Panc1 (cell line): Measurements from ENCODE around the gene TMEM174. TPM values are rescaled to one million over a fixed set of nuclear protein-coding genes. Genes with fewer than 3 reads are reported as not detected.

Source experiments
- ATAC-seq: fragments of 200-7000 bp; cut with Tn5 transposase; 2 replicates; pipeline ENCODE4 v1.9.1; 2020; ENCODE audit warnings: mild to moderate bottlenecking, moderate library complexity
- BruUV-seq: library from RNA; stranded (reverse); fragments of 400-500 nt; replicated peaks from 2 replicates; lab custom pipeline; 2021; lab: Mats Ljungman, UMichigan
- CTCF ChIA-PET: fragments of 300-600 bp; sonication (Branson Sonifier 250); formaldehyde crosslinking; loops from one replicate; lab custom pipeline; 2022; ENCODE audit warnings: antibody characterized with exemption; lab: Charles Lee
- POLR2A ChIA-PET: fragments of 300-600 bp; sonication (Branson Sonifier 250); formaldehyde crosslinking; loops from one replicate; lab custom pipeline; 2022; ENCODE audit warnings: antibody characterized with exemption; lab: Charles Lee
- DNase-seq: peaks from one replicate; pipeline ENCODE4 v3.0.0-alpha.2; 2010; ENCODE audit warnings: low read depth, low spot score
- H3K27ac ChIP-seq: 2 replicates; pipeline ENCODE4 v1.5.1; 2011; ENCODE audit warnings: mild to moderate bottlenecking, low read length, inconsistent platforms
- H3K27me3 ChIP-seq: fragments of 200-500 bp; sonication (Bioruptor generic); 2 replicates; pipeline ENCODE4 v1.6.0; 2014; ENCODE audit warnings: low read length, inconsistent platforms; ENCODE audit not compliant: control insufficient read depth, insufficient read depth
- H3K36me3 ChIP-seq: fragments of 200-500 bp; sonication (Bioruptor generic); 2 replicates; pipeline ENCODE4 v1.5.1; 2014; ENCODE audit warnings: inconsistent platforms, mild to moderate bottlenecking, low read length, moderate library complexity; ENCODE audit not compliant: control insufficient read depth, insufficient read depth
- H3K4me1 ChIP-seq: 2 replicates; pipeline ENCODE4 v1.5.1; 2011; ENCODE audit warnings: inconsistent platforms, mild to moderate bottlenecking, low read length, moderate library complexity; ENCODE audit not compliant: control insufficient read depth, insufficient read depth
- H3K4me3 ChIP-seq, 2 experiments: 2 replicates each; pipeline ENCODE4 v1.5.1; 2011 to 2012; ENCODE audit warnings: low read depth in 2 of 2, low read length in 2 of 2, mild to moderate bottlenecking in 2 of 2, inconsistent platforms in 1 of 2, moderate library complexity in 1 of 2
- H3K9me3 ChIP-seq: fragments of 200-500 bp; sonication (Bioruptor generic); 2 replicates; pipeline ENCODE4 v1.5.1; 2014; ENCODE audit warnings: low read depth, mild to moderate bottlenecking, inconsistent platforms, low read length, moderate library complexity; ENCODE audit not compliant: control insufficient read depth, insufficient read depth
- CTCF ChIP-seq: fragments of 450-650 bp; IDR thresholded peaks from 2 replicates; pipeline ENCODE4 v1.5.1; 2017; ENCODE audit warnings: mild to moderate bottlenecking
- POLR2AphosphoS5 ChIP-seq: IDR thresholded peaks from 2 replicates; pipeline ENCODE4 v1.6.1; 2012; ENCODE audit warnings: mild to moderate bottlenecking, low read depth, low read length, moderate library complexity
- SIN3A ChIP-seq: IDR thresholded peaks from 2 replicates; pipeline ENCODE4 v1.6.1; 2012; ENCODE audit warnings: low read depth, mild to moderate bottlenecking, low read length, moderate library complexity, borderline replicate concordance; ENCODE audit not compliant: insufficient read depth
- TCF7L2 ChIP-seq: IDR thresholded peaks from 2 replicates; pipeline ENCODE4 v1.6.1; 2011; ENCODE audit warnings: mild to moderate bottlenecking, low read depth, low read length, inconsistent platforms
- in situ Hi-C: cut with HindIII; loops from 2 replicates; pipeline ENCODE4 v1.10.0; 2016; ENCODE audit warnings: low sequenced_read_pairs, low pct_unique_long_range_greater_than_20kb
- intact Hi-C: fragments of 100-400 bp; cut with micrococcal nuclease; formaldehyde crosslinking; loops from one replicate; pipeline ENCODE4 v1.10.0; 2022; ENCODE audit not compliant: unreplicated experiment
- total RNA-seq: library from RNA; stranded (reverse); gene quantifications from one replicate; pipeline ENCODE4 v1.2.1, GENCODE V29; 2021; ENCODE audit not compliant: unreplicated experiment
- TF ChIP-seq, protein P1 (sequence below), 2 experiments: IDR thresholded peaks; 2 replicates each; pipeline ENCODE4 v1.6.1; 2011 to 2012; ENCODE audit warnings: low read depth in 2 of 2, control low read depth in 1 of 2, low read length in 1 of 2, mild to moderate bottlenecking in 1 of 2, moderate library complexity in 1 of 2; ENCODE audit not compliant: insufficient read depth in 1 of 2

The TMEM174 gene
- total RNA-seq, 1 experiment from 2014 or later: not detected

DNA sequence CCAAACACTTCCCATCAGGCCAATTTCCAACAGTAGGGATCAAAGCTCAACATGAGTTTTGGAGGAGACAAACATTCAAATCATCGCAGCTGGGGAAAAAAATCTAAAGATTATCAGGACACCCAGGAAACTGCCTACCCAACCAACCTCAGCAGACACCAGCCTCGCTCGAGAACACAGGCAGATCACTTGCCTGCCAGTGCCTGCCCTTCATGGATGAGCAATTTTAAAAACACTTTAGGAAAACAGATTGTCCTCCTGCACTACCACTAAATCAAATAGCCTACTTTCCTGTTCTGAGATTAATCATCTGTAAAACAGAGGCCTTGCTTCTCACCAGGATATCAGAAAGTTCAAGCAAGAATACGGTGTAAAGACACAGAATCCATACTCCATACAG lies 14.7 kb upstream of the TMEM174 start:
- BruUV-seq: no TSS peak
- POLR2A ChIA-PET: interaction anchor here (0.6 kb wide), 1 partner anchor 28 kb away, joined by 17 read pairs; no protein-coding TSS in a partner anchor
- intact Hi-C loops: no loop called here
- Histone ChIP-seq H3K4me1 (no peaks in the 10 kb centered on the region), H3K27me3 (no peaks in the 10 kb centered on the region), H3K9me3 (no peaks in the 10 kb centered on the region), H3K27ac (no peak overlapping the region), H3K4me3 (no peak overlapping the region), H3K36me3 (no peaks in the 10 kb centered on the region)
- DNase-seq (no peak), ATAC-seq (no peak)
- CTCF ChIA-PET: interaction anchor here (0.5 kb wide), 1 partner anchor 798 kb away, joined by 3 read pairs; no protein-coding TSS in a partner anchor
- TF ChIP-seq TCF7L2 (no peak), CTCF (no peak), POLR2AphosphoS5 (no peak), SIN3A (no peak)
- TF ChIP-seq, protein P1, sequence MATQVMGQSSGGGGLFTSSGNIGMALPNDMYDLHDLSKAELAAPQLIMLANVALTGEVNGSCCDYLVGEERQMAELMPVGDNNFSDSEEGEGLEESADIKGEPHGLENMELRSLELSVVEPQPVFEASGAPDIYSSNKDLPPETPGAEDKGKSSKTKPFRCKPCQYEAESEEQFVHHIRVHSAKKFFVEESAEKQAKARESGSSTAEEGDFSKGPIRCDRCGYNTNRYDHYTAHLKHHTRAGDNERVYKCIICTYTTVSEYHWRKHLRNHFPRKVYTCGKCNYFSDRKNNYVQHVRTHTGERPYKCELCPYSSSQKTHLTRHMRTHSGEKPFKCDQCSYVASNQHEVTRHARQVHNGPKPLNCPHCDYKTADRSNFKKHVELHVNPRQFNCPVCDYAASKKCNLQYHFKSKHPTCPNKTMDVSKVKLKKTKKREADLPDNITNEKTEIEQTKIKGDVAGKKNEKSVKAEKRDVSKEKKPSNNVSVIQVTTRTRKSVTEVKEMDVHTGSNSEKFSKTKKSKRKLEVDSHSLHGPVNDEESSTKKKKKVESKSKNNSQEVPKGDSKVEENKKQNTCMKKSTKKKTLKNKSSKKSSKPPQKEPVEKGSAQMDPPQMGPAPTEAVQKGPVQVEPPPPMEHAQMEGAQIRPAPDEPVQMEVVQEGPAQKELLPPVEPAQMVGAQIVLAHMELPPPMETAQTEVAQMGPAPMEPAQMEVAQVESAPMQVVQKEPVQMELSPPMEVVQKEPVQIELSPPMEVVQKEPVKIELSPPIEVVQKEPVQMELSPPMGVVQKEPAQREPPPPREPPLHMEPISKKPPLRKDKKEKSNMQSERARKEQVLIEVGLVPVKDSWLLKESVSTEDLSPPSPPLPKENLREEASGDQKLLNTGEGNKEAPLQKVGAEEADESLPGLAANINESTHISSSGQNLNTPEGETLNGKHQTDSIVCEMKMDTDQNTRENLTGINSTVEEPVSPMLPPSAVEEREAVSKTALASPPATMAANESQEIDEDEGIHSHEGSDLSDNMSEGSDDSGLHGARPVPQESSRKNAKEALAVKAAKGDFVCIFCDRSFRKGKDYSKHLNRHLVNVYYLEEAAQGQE (IDR thresholded peaks at IDR 0.05; ENCODE audit: insufficient read depth in 1 of 2, low read depth in 2 of 2, low read length in 1 of 2): no peak
- in situ Hi-C loops: no loop called here

DNA sequence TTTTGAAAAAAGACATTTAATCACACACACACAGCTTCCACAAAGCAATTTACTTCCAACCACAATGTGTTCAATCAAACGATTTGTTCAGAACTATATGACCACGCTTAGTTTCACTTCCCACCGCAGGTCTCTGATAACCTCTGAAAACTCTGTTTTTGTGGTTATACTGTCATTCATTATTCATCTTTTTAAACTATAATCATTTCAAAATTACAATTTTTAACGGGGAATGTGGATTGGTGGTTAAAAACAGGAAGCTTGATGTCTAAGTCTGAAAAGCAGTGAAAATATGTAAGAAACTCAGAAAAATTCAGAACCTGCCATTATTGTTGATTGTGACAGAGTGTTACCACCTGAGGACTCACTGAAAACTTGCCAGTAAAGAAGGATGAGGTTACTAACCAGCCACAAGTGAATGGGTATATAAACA lies 12.7 kb upstream of the TMEM174 start:
- H3K9me3 ChIP-seq: no peaks in the 10 kb centered on the region
- H3K4me1 ChIP-seq: no peaks in the 10 kb centered on the region
- ChIA-PET CTCF (no interaction called here), POLR2A (no interaction called here)
- no peak overlapping the region for H3K27ac ChIP-seq
- intact Hi-C loops (no loop called here), in situ Hi-C loops (no loop called here)
- H3K27me3 ChIP-seq: no peaks in the 10 kb centered on the region
- ATAC-seq (no peak), DNase-seq (no peak)
- TF ChIP-seq CTCF (no peak), POLR2AphosphoS5 (no peak), TCF7L2 (no peak), SIN3A (no peak)
- TF ChIP-seq, protein P1 (IDR thresholded peaks at IDR 0.05; ENCODE audit: insufficient read depth in 1 of 2, low read depth in 2 of 2, low read length in 1 of 2): no peak
- BruUV-seq: no TSS peak
- H3K4me3 ChIP-seq: no peak overlapping the region
- H3K36me3 ChIP-seq: no peaks in the 10 kb centered on the region
